ENCODE results near the gene CCDC27.

Gene CCDC27

DNA sequence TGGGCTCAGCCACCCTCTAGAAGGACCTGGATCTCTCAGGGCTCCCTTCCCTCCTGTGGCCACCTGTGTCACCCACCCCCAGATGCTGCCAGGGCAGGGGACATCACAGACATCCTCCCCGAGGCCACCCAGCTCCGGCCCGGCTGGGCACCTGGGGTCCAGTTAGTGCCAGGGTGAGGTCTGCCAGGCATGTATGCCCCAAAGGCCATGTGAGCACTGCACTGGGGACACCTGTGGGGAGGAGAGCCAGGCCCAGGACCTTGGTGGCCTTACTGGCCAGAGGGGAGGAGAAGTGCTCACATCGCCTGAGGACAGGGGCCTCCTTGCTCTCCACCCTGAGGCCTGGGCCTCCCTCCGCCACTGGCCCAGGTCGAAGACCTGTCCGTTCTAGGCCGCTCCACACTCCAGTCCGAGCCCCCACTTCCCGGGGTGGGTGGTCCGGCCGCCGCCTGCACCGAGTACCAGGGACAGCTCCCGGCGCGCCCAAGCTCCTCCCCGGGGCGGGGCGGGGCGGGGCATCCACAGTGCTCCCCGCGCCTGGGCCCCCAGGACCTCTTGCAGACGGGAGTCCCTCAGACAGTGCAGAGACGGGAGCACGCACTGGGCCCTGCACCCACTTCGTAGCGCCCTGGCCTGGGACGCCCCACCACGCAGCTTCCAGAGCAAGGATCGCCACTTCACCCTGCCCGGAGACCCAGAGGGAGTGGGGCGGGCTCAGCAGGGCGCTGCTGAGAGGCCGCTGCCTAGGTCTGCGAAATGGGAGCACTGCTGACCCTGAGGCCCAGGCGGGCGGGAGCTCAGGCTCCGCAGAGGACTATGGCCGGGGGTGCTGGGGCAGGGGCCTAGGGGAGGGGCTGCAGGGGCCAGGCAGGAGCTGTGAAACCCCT lies 34.3 kb upstream of the CCDC27 start:
- H4K20me1 ChIP-seq (ENCODE audit: control insufficient read depth, insufficient read depth, low read depth, low read length), result peaks cover 9% of the 10 kb centered on the region; the same call in 1 of the 2 replicates
- H3K27me3 ChIP-seq (ENCODE audit: control insufficient read depth, low read length), result no peaks in the 10 kb centered on the region
- H3K36me3 ChIP-seq (ENCODE audit: control insufficient read depth, low read length), result no peaks in the 10 kb centered on the region
- H3K9me2 ChIP-seq (replicated peaks; ENCODE audit: control insufficient read depth, low read length), result no peaks in the 10 kb centered on the region
- H3K4me3 ChIP-seq (ENCODE audit: low read length), result no peak overlapping the region; the same call in 1 of the 2 replicates
- H3F3A ChIP-seq (ENCODE audit: control insufficient read depth, insufficient read depth), result no peaks in the 10 kb centered on the region
- H3K27ac ChIP-seq (ENCODE audit: low read depth, low read length), result no peak overlapping the region
- H3K4me2 ChIP-seq (ENCODE audit: low read length), result peak overlapping the region; percentile 51
- no peaks in the 10 kb centered on the region for H3K79me2 ChIP-seq (ENCODE audit: control insufficient read depth, low read length)
- peaks cover 32% of the 10 kb centered on the region for H3K4me1 ChIP-seq (ENCODE audit: control insufficient read depth, low read length)
- H3K9me3 ChIP-seq (ENCODE audit: control insufficient read depth, insufficient read depth, low read length), result no peaks in the 10 kb centered on the region
- TF ChIP-seq, protein P1, sequence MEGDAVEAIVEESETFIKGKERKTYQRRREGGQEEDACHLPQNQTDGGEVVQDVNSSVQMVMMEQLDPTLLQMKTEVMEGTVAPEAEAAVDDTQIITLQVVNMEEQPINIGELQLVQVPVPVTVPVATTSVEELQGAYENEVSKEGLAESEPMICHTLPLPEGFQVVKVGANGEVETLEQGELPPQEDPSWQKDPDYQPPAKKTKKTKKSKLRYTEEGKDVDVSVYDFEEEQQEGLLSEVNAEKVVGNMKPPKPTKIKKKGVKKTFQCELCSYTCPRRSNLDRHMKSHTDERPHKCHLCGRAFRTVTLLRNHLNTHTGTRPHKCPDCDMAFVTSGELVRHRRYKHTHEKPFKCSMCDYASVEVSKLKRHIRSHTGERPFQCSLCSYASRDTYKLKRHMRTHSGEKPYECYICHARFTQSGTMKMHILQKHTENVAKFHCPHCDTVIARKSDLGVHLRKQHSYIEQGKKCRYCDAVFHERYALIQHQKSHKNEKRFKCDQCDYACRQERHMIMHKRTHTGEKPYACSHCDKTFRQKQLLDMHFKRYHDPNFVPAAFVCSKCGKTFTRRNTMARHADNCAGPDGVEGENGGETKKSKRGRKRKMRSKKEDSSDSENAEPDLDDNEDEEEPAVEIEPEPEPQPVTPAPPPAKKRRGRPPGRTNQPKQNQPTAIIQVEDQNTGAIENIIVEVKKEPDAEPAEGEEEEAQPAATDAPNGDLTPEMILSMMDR (IDR thresholded peaks at IDR 0.05; ENCODE audit: low read depth, low read length, poor library complexity, severe bottlenecking), result no peak
- TF ChIP-seq EZH2phosphoT487 (IDR thresholded peaks at IDR 0.05; ENCODE audit: borderline replicate concordance, low read length), result no peak

DNA sequence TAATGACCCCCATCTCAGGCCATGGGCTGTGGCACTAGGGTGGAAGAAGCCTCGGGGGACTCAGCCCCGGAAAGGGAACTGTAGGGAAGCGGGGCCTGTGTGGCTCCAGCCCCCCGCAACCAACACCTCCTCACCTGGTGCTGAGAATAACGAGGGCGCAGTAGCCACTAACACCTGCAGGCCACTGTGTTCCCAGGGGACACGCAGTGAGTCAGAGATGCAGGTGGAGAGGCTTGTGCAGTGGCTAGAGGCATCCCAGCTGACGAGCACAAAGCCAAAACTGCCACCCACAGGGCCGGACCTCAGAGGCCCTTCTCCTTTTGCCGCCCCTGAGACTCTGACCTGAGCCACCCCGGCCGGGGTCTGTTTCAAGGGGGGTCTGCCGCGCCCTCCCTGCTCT lies 33.5 kb upstream of the CCDC27 start:
- TF ChIP-seq, protein P1 (IDR thresholded peaks at IDR 0.05; ENCODE audit: low read depth, low read length, poor library complexity, severe bottlenecking), result no peak
- TF ChIP-seq EZH2phosphoT487 (IDR thresholded peaks at IDR 0.05; ENCODE audit: borderline replicate concordance, low read length), result no peak

DNA sequence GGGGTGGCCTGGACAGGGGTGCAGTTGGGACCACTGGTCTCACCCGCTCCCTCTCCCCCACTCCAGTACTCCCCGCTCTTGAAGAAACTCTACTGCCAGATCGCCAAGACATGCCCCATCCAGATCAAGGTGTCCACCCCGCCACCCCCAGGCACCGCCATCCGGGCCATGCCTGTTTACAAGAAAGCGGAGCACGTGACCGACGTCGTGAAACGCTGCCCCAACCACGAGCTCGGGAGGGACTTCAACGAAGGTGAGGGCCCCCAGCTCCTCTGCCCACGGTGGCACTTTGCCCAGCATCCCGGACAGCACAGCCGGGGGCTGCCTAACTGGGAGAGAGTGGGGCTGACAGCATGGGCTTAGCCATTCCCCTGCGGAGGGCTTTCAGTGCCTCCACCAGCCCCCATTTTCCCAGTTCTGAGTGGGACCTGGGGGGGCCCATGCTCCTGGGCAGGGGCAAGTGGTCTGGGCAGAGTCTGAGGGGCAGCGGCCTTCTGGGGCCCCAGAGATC lies 30.2 kb upstream of the CCDC27 start:
- no peaks in the 10 kb centered on the region for H3K27me3 ChIP-seq (ENCODE audit: control insufficient read depth, low read length)
- peaks cover 32% of the 10 kb centered on the region for H3K4me1 ChIP-seq (ENCODE audit: control insufficient read depth, low read length)
- H3K9me2 ChIP-seq (replicated peaks; ENCODE audit: control insufficient read depth, low read length), result no peaks in the 10 kb centered on the region
- H3K79me2 ChIP-seq (ENCODE audit: control insufficient read depth, low read length), result no peaks in the 10 kb centered on the region
- H3K9me3 ChIP-seq (ENCODE audit: control insufficient read depth, insufficient read depth, low read length), result no peaks in the 10 kb centered on the region
- H4K20me1 ChIP-seq (ENCODE audit: control insufficient read depth, insufficient read depth, low read depth, low read length), result peaks cover 9% of the 10 kb centered on the region; the same call in 1 of the 2 replicates
- H3K36me3 ChIP-seq (ENCODE audit: control insufficient read depth, low read length), result no peaks in the 10 kb centered on the region
- H3K4me3 ChIP-seq (ENCODE audit: low read length), result no peak overlapping the region
- H3K27ac ChIP-seq (ENCODE audit: low read depth, low read length), result no peak overlapping the region
- no peak for TF ChIP-seq EZH2phosphoT487 (IDR thresholded peaks at IDR 0.05; ENCODE audit: borderline replicate concordance, low read length)
- TF ChIP-seq, protein P1 (IDR thresholded peaks at IDR 0.05; ENCODE audit: low read depth, low read length, poor library complexity, severe bottlenecking), result no peak
- no peaks in the 10 kb centered on the region for H3F3A ChIP-seq (ENCODE audit: control insufficient read depth, insufficient read depth)
- H3K4me2 ChIP-seq (ENCODE audit: low read length), result no peak overlapping the region

More for the DNA sequence above, 33.5 kb upstream of the CCDC27 start:
- H4K20me1 ChIP-seq (ENCODE audit: control insufficient read depth, insufficient read depth, low read depth, low read length), result peaks cover 9% of the 10 kb centered on the region; the same call in 1 of the 2 replicates
- H3K4me3 ChIP-seq (ENCODE audit: low read length), result peak overlapping the region; percentile 35; the same call in 1 of the 2 replicates
- no peaks in the 10 kb centered on the region for H3K27me3 ChIP-seq (ENCODE audit: control insufficient read depth, low read length)
- H3K27ac ChIP-seq (ENCODE audit: low read depth, low read length), result no peak overlapping the region
- H3F3A ChIP-seq (ENCODE audit: control insufficient read depth, insufficient read depth), result no peaks in the 10 kb centered on the region
- no peaks in the 10 kb centered on the region for H3K79me2 ChIP-seq (ENCODE audit: control insufficient read depth, low read length)
- no peaks in the 10 kb centered on the region for H3K36me3 ChIP-seq (ENCODE audit: control insufficient read depth, low read length)
- no peaks in the 10 kb centered on the region for H3K9me2 ChIP-seq (replicated peaks; ENCODE audit: control insufficient read depth, low read length)
- no peaks in the 10 kb centered on the region for H3K9me3 ChIP-seq (ENCODE audit: control insufficient read depth, insufficient read depth, low read length)
- H3K4me1 ChIP-seq (ENCODE audit: control insufficient read depth, low read length), result peaks cover 32% of the 10 kb centered on the region
- H3K4me2 ChIP-seq (ENCODE audit: low read length), result peak overlapping the region; percentile 51

Data from DOHH2 (cell line).